IMR-90 (cell line): ENCODE results near the gene EMILIN2. TPM values are rescaled to one million over a fixed set of nuclear protein-coding genes. Genes with fewer than 3 reads are reported as not detected.

Source experiments
- ATAC-seq: fragments of 200-7000 bp; cut with Tn5 transposase; 2 replicates; pipeline ENCODE4 v1.9.1; 2020; ENCODE audit warnings: low read depth, mild to moderate bottlenecking, moderate library complexity
- BruUV-seq: library from RNA; stranded (reverse); fragments of 400-500 nt; replicated peaks from 2 replicates; lab custom pipeline; 2021; lab: Mats Ljungman, UMichigan
- CTCF ChIA-PET: fragments of 300-600 bp; formaldehyde crosslinking; extraction: SDS; loops from one replicate; lab custom pipeline; 2021; ENCODE audit warnings: antibody characterized with exemption; lab: Yijun Ruan, JAX
- POLR2A ChIA-PET: fragments of 300-600 bp; sonication (Branson Sonifier 250); formaldehyde crosslinking; loops from one replicate; lab custom pipeline; 2022; ENCODE audit warnings: antibody characterized with exemption; ENCODE audit not compliant: unreplicated experiment; lab: Charles Lee
- DNase-seq: peaks from one replicate; pipeline ENCODE4 v3.0.0; 2013
- H2AFZ ChIP-seq: replicated peaks from 2 replicates; pipeline ENCODE3; 2013; ENCODE audit warnings: low read length, mild to moderate bottlenecking; ENCODE audit not compliant: poor library complexity
- H2AK5ac ChIP-seq: 2 replicates; pipeline ENCODE4 v1.6.1; 2013; ENCODE audit warnings: low read depth, low read length, inconsistent platforms
- H2AK9ac ChIP-seq: replicated peaks from 2 replicates; pipeline ENCODE3; 2013; ENCODE audit warnings: mild to moderate bottlenecking, low read depth, low read length, moderate library complexity; ENCODE audit not compliant: poor library complexity
- H2BK120ac ChIP-seq: 2 replicates; pipeline ENCODE4 v1.6.1; 2013; ENCODE audit warnings: low read depth, low read length, inconsistent platforms
- H2BK15ac ChIP-seq: 3 replicates; pipeline ENCODE4 v1.6.1; 2013; ENCODE audit warnings: low read depth, low read length, inconsistent platforms
- H2BK20ac ChIP-seq: 2 replicates; pipeline ENCODE4 v1.6.1; 2013; ENCODE audit warnings: low read depth, mild to moderate bottlenecking, inconsistent platforms, low read length, moderate library complexity
- H2BK5ac ChIP-seq: 2 replicates; pipeline ENCODE4 v1.6.1; 2013; ENCODE audit warnings: mild to moderate bottlenecking, low read depth, low read length, inconsistent platforms; ENCODE audit not compliant: poor library complexity, severe bottlenecking
- H3K14ac ChIP-seq: replicated peaks from 2 replicates; pipeline ENCODE4 v1.6.1; 2013; ENCODE audit warnings: low read depth, low read length, inconsistent platforms
- H3K18ac ChIP-seq: 2 replicates; pipeline ENCODE4 v1.6.1; 2013; ENCODE audit warnings: low read depth, low read length, control low read depth
- H3K23ac ChIP-seq: 2 replicates; pipeline ENCODE4 v1.6.1; 2013; ENCODE audit warnings: low read depth, low read length, inconsistent platforms
- H3K27ac ChIP-seq: 2 replicates; pipeline ENCODE4 v1.5.1; 2013; ENCODE audit warnings: mild to moderate bottlenecking, control low read depth, low read length; ENCODE audit not compliant: insufficient read depth
- H3K27me3 ChIP-seq: 2 replicates; pipeline ENCODE4 v1.6.1; 2013; ENCODE audit warnings: low read length; ENCODE audit not compliant: control insufficient read depth, insufficient read depth
- H3K36me3 ChIP-seq: 2 replicates; pipeline ENCODE4 v1.6.1; 2013; ENCODE audit warnings: low read length, mixed read lengths; ENCODE audit not compliant: control insufficient read depth, insufficient read depth
- H3K4ac ChIP-seq: 2 replicates; pipeline ENCODE4 v1.6.1; 2013; ENCODE audit warnings: low read depth, low read length, inconsistent platforms
- H3K4me1 ChIP-seq: 2 replicates; pipeline ENCODE4 v1.6.1; 2013; ENCODE audit warnings: low read length, mixed read lengths; ENCODE audit not compliant: control insufficient read depth, insufficient read depth
- H3K4me2 ChIP-seq: 2 replicates; pipeline ENCODE4 v1.6.1; 2013; ENCODE audit warnings: low read depth, mild to moderate bottlenecking, control low read depth, low read length, moderate library complexity
- H3K4me3 ChIP-seq: 2 replicates; pipeline ENCODE4 v1.5.1; 2013; ENCODE audit warnings: low read depth, mild to moderate bottlenecking, control low read depth, low read length, moderate library complexity; ENCODE audit not compliant: insufficient read depth
- H3K56ac ChIP-seq: 2 replicates; pipeline ENCODE4 v1.6.1; 2013; ENCODE audit warnings: low read length, inconsistent platforms; ENCODE audit not compliant: insufficient read depth; ENCODE audit errors: extremely low read depth
- H3K79me1 ChIP-seq, 2 experiments: 2 replicates each; pipeline ENCODE4 v1.6.1; 2013; ENCODE audit warnings: low read length in 2 of 2, inconsistent platforms in 1 of 2, low read depth in 1 of 2
- H3K9ac ChIP-seq: 2 replicates; pipeline ENCODE4 v1.6.1; 2013; ENCODE audit warnings: low read depth, low read length, control low read depth
- H3K9me1 ChIP-seq: 2 replicates; pipeline ENCODE4 v1.6.1; 2013; ENCODE audit warnings: low read length, inconsistent platforms; ENCODE audit not compliant: insufficient read depth
- H3K9me3 ChIP-seq: 2 replicates; pipeline ENCODE4 v1.6.1; 2013; ENCODE audit warnings: low read length; ENCODE audit not compliant: control insufficient read depth, insufficient read depth
- H4K20me1 ChIP-seq: 2 replicates; pipeline ENCODE4 v1.6.1; 2013; ENCODE audit warnings: low read length, inconsistent platforms; ENCODE audit not compliant: insufficient read depth
- H4K5ac ChIP-seq: 2 replicates; pipeline ENCODE4 v1.6.1; 2013; ENCODE audit warnings: mild to moderate bottlenecking, low read depth, low read length, control low read depth
- H4K8ac ChIP-seq, 2 experiments: 2 replicates each; pipeline ENCODE4 v1.6.1; 2013; ENCODE audit warnings: low read depth in 2 of 2, low read length in 2 of 2, control low read depth in 1 of 2, inconsistent platforms in 1 of 2
- H4K91ac ChIP-seq: 2 replicates; pipeline ENCODE4 v1.6.1; 2013; ENCODE audit warnings: low read depth, low read length, inconsistent platforms; ENCODE audit not compliant: insufficient read depth
- BHLHE40 ChIP-seq: fragments of 150-350 bp; IDR thresholded peaks from 2 replicates; pipeline ENCODE4 v1.6.1; 2016; ENCODE audit warnings: mild to moderate bottlenecking, low read depth, low read length
- POLR2A ChIP-seq: IDR thresholded peaks from 2 replicates; pipeline ENCODE4 v1.6.1; 2012; ENCODE audit warnings: mild to moderate bottlenecking, low read depth, low read length
- RFX5 ChIP-seq: IDR thresholded peaks from 2 replicates; pipeline ENCODE4 v1.8.0; 2012; ENCODE audit warnings: low read depth, mild to moderate bottlenecking, low read length, moderate library complexity
- WGBS, 2 experiments: methylation state at CpG; one replicate each; pipeline versions ENCODE4 v1.1.5 to v1.1.7; 2013; ENCODE audit warnings: missing lambda C conversion rate in 2 of 2; ENCODE audit not compliant: insufficient read length in 1 of 2; ENCODE audit errors: extremely low coverage in 2 of 2; 5-methylcytosine and 5-hydroxymethylcytosine counted together
- dilution Hi-C: fragments of 300-500 bp; cut with HindIII; formaldehyde crosslinking; loops from one replicate; pipeline ENCODE4 v1.14.3; 2018; ENCODE audit warnings: low sequenced_read_pairs; ENCODE audit not compliant: unreplicated experiment
- in situ Hi-C: fragments of 300-500 bp; cut with MboI; formaldehyde crosslinking; loops from 3 replicates; pipeline ENCODE4 v1.14.3; 2019; ENCODE audit warnings: low sequenced_read_pairs, inconsistent platforms, mixed read lengths
- intact Hi-C: fragments of 100-400 bp; cut with micrococcal nuclease; formaldehyde crosslinking; loops from 2 replicates; pipeline ENCODE4 v1.10.0; 2022
- polyA plus RNA-seq, 3 experiments: library from polyadenylated mRNA; depleted of rRNA; stranded (reverse); fragments of >200 nt; gene quantifications; 2 replicates each; pipeline ENCODE4 v1.2.3, GENCODE V29; 2012; ENCODE audit warnings: low replicate concordance in 1 of 3
- total RNA-seq: library from RNA; depleted of rRNA; stranded (reverse); fragments of >200 nt; gene quantifications from 2 replicates; pipeline ENCODE4 v1.2.3, GENCODE V29; 2012
- TF ChIP-seq, protein P1 (sequence below): fragments of 150-350 bp; IDR thresholded peaks from 2 replicates; pipeline ENCODE4 v1.6.1; 2017; ENCODE audit warnings: mild to moderate bottlenecking, antibody characterized with exemption, low read length, low read depth
- TF ChIP-seq, protein P2 (sequence below): fragments of 150-350 bp; IDR thresholded peaks from 2 replicates; pipeline ENCODE4 v1.6.1; 2016; ENCODE audit warnings: low read depth, mild to moderate bottlenecking, low read length, moderate library complexity, borderline replicate concordance

Gene EMILIN2
- total and polyA plus RNA-seq, 2 of the 4 experiments (the other 2 are of a cell fraction) = under 0.01 to 0.14 TPM

DNA sequence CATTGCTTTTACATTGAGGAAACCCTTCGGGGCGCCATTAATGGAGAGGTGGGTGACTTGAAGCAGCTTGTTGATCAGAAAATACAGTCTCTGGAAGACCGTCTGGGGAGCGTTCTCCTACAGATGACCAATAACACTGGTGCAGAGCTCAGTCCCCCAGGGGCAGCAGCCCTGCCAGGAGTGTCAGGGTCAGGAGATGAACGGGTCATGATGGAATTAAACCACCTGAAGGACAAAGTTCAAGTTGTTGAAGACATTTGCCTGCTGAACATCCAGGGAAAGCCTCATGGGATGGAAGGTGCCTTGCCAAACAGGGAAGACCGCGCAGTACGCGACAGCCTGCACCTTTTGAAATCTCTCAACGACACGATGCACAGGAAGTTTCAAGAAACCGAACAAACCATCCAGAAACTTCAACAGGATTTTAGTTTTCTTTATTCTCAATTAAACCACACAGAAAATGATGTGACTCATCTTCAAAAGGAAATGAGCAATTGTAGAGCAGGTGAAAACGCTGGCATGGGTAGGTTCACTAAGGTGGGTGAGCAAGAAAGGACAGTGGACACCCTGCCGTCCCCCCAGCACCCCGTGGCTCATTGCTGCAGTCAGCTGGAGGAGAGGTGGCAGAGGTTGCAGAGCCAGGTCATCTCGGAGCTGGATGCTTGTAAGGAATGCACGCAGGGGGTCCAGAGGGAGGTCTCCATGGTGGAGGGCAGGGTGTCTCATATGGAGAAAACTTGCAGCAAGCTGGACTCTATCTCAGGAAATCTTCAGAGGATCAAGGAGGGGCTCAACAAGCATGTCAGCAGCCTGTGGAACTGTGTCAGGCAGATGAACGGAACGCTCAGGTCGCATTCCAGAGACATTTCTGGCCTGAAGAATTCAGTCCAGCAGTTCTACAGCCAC is 45.0 kb downstream of the EMILIN2 start:
- Histone ChIP-seq H4K91ac (no peak overlapping the region), H2BK15ac (no peak overlapping the region), H3K27me3 (peaks cover 8% of the 10 kb centered on the region), H3K4me1 (peaks cover 2% of the 10 kb centered on the region; the same call in 1 of the 2 replicates), H3K27ac (no peak overlapping the region), H3K4me3 (no peak overlapping the region), H3K56ac (no peak overlapping the region), H2BK5ac (no peak overlapping the region), H3K9me3 (peaks cover 9% of the 10 kb centered on the region), H3K9me1 (no peaks in the 10 kb centered on the region; the same call in 1 of the 2 replicates), H4K8ac (no peak overlapping the region), H4K20me1 (no peaks in the 10 kb centered on the region), H3K23ac (no peak overlapping the region), H2AFZ (peak overlapping the region; percentile 24), H2AK5ac (no peak overlapping the region), H3K18ac (no peak overlapping the region), H4K5ac (no peak overlapping the region), H2AK9ac (no peak overlapping the region), H2BK20ac (no peak overlapping the region), H2BK120ac (no peak overlapping the region), H3K9ac (no peak overlapping the region), H3K4ac (no peak overlapping the region), H3K4me2 (no peak overlapping the region), H3K79me1 (no peaks in the 10 kb centered on the region), H3K14ac (no peak overlapping the region), H3K36me3 (no peaks in the 10 kb centered on the region)
- intact Hi-C loops (no loop called here), dilution Hi-C loops (no loop called here), in situ Hi-C loops (no loop called here)
- TF ChIP-seq, protein P1, sequence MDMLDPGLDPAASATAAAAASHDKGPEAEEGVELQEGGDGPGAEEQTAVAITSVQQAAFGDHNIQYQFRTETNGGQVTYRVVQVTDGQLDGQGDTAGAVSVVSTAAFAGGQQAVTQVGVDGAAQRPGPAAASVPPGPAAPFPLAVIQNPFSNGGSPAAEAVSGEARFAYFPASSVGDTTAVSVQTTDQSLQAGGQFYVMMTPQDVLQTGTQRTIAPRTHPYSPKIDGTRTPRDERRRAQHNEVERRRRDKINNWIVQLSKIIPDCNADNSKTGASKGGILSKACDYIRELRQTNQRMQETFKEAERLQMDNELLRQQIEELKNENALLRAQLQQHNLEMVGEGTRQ = no peak
- TF ChIP-seq, protein P2, sequence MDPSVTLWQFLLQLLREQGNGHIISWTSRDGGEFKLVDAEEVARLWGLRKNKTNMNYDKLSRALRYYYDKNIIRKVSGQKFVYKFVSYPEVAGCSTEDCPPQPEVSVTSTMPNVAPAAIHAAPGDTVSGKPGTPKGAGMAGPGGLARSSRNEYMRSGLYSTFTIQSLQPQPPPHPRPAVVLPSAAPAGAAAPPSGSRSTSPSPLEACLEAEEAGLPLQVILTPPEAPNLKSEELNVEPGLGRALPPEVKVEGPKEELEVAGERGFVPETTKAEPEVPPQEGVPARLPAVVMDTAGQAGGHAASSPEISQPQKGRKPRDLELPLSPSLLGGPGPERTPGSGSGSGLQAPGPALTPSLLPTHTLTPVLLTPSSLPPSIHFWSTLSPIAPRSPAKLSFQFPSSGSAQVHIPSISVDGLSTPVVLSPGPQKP = no peak
- no peak for TF ChIP-seq POLR2A
- no peak for TF ChIP-seq BHLHE40
- TF ChIP-seq RFX5 = no peak
- no TSS peak for BruUV-seq
- CTCF ChIA-PET = no interaction called here
- WGBS, 2 experiments = 76% methylated on average over 15 of the region's 20 CpGs; no CpG with 5 or more reads in 1 of the 2 experiments
- ATAC-seq (no peak), DNase-seq (no peak)
- POLR2A ChIA-PET = no interaction called here
